Measurements from ENCODE around the gene ARHGEF2.

Gene ARHGEF2

GRCh38 chr1:155920717-155921116, 57.6 kb downstream of the ARHGEF2 start:
- H3K4me1 ChIP-seq (ENCODE audit: insufficient read depth, low read length, poor library complexity, severe bottlenecking): no peaks in the 10 kb centered on the region
- H2AFZ ChIP-seq (ENCODE audit: low read length): no peak overlapping the region
- TF ChIP-seq EZH2phosphoT487 (IDR thresholded peaks at IDR 0.05; ENCODE audit: borderline replicate concordance): no peak
- TF ChIP-seq, protein P1, sequence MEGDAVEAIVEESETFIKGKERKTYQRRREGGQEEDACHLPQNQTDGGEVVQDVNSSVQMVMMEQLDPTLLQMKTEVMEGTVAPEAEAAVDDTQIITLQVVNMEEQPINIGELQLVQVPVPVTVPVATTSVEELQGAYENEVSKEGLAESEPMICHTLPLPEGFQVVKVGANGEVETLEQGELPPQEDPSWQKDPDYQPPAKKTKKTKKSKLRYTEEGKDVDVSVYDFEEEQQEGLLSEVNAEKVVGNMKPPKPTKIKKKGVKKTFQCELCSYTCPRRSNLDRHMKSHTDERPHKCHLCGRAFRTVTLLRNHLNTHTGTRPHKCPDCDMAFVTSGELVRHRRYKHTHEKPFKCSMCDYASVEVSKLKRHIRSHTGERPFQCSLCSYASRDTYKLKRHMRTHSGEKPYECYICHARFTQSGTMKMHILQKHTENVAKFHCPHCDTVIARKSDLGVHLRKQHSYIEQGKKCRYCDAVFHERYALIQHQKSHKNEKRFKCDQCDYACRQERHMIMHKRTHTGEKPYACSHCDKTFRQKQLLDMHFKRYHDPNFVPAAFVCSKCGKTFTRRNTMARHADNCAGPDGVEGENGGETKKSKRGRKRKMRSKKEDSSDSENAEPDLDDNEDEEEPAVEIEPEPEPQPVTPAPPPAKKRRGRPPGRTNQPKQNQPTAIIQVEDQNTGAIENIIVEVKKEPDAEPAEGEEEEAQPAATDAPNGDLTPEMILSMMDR (conservative IDR thresholded peaks at IDR 0.05; ENCODE audit: low read length): no peak
- H3K36me3 ChIP-seq (ENCODE audit: insufficient read depth, low read length): peaks cover 85% of the 10 kb centered on the region
- H3K4me2 ChIP-seq (ENCODE audit: low read depth, low read length, poor library complexity, severe bottlenecking): no peak overlapping the region
- no peak overlapping the region for H3K9ac ChIP-seq (ENCODE audit: low read depth, low read length, poor library complexity, severe bottlenecking)
- H3K79me2 ChIP-seq (ENCODE audit: insufficient read depth, low read length): peaks cover 27% of the 10 kb centered on the region
- H3K4me3 ChIP-seq (ENCODE audit: low read length, poor library complexity, severe bottlenecking): no peak overlapping the region
- no peaks in the 10 kb centered on the region for H3K9me2 ChIP-seq (replicated peaks; ENCODE audit: low read depth, low read length)
- 0 out of 2 replicates have a peak, but pooled peaks cover 3% of the 10 kb centered on the region for H3F3A ChIP-seq (ENCODE audit: low read depth)
- no peaks in the 10 kb centered on the region for H3K27me3 ChIP-seq (ENCODE audit: insufficient read depth, low read length, poor library complexity, severe bottlenecking)
- H4K20me1 ChIP-seq (ENCODE audit: insufficient read depth, low read length, poor library complexity, severe bottlenecking): peaks cover 26% of the 10 kb centered on the region
- H3K9me3 ChIP-seq (ENCODE audit: insufficient read depth, low read depth, low read length): no peaks in the 10 kb centered on the region

GRCh38 chr1:155919801-155920200, 58.5 kb downstream of the ARHGEF2 start:
- no peaks in the 10 kb centered on the region for H3K9me2 ChIP-seq (replicated peaks; ENCODE audit: low read depth, low read length)
- H3K4me2 ChIP-seq (ENCODE audit: low read depth, low read length, poor library complexity, severe bottlenecking): no peak overlapping the region
- H4K20me1 ChIP-seq (ENCODE audit: insufficient read depth, low read length, poor library complexity, severe bottlenecking): peaks cover 22% of the 10 kb centered on the region
- H3K9ac ChIP-seq (ENCODE audit: low read depth, low read length, poor library complexity, severe bottlenecking): no peak overlapping the region
- no peaks in the 10 kb centered on the region for H3K9me3 ChIP-seq (ENCODE audit: insufficient read depth, low read depth, low read length)
- no peaks in the 10 kb centered on the region for H3K27me3 ChIP-seq (ENCODE audit: insufficient read depth, low read length, poor library complexity, severe bottlenecking)
- H3K36me3 ChIP-seq (ENCODE audit: insufficient read depth, low read length): peaks cover 87% of the 10 kb centered on the region
- H3K4me1 ChIP-seq (ENCODE audit: insufficient read depth, low read length, poor library complexity, severe bottlenecking): no peaks in the 10 kb centered on the region
- peaks cover 22% of the 10 kb centered on the region for H3K79me2 ChIP-seq (ENCODE audit: insufficient read depth, low read length)
- no peak overlapping the region for H3K4me3 ChIP-seq (ENCODE audit: low read length, poor library complexity, severe bottlenecking)
- TF ChIP-seq, protein P1 (conservative IDR thresholded peaks at IDR 0.05; ENCODE audit: low read length): no peak
- no peak for TF ChIP-seq EZH2phosphoT487 (IDR thresholded peaks at IDR 0.05; ENCODE audit: borderline replicate concordance)
- no peak overlapping the region for H2AFZ ChIP-seq (ENCODE audit: low read length)
- H3F3A ChIP-seq (ENCODE audit: low read depth): 0 out of 2 replicates have a peak, but pooled peaks cover 3% of the 10 kb centered on the region

GRCh38 chr1:155918660-155919059, 59.7 kb downstream of the ARHGEF2 start:
- TF ChIP-seq, protein P1 (conservative IDR thresholded peaks at IDR 0.05; ENCODE audit: low read length): no peak
- TF ChIP-seq EZH2phosphoT487 (IDR thresholded peaks at IDR 0.05; ENCODE audit: borderline replicate concordance): no peak
- Histone ChIP-seq H3K4me2 (ENCODE audit: low read depth, low read length, poor library complexity, severe bottlenecking) (no peak overlapping the region), H3K79me2 (ENCODE audit: insufficient read depth, low read length) (peaks cover 22% of the 10 kb centered on the region), H3K9me2 (replicated peaks; ENCODE audit: low read depth, low read length) (no peaks in the 10 kb centered on the region), H3K4me3 (ENCODE audit: low read length, poor library complexity, severe bottlenecking) (no peak overlapping the region), H3K9ac (ENCODE audit: low read depth, low read length, poor library complexity, severe bottlenecking) (no peak overlapping the region), H3K36me3 (ENCODE audit: insufficient read depth, low read length) (peaks cover 88% of the 10 kb centered on the region), H3K9me3 (ENCODE audit: insufficient read depth, low read depth, low read length) (no peaks in the 10 kb centered on the region), H3K27me3 (ENCODE audit: insufficient read depth, low read length, poor library complexity, severe bottlenecking) (no peaks in the 10 kb centered on the region), H2AFZ (ENCODE audit: low read length) (no peak overlapping the region), H4K20me1 (ENCODE audit: insufficient read depth, low read length, poor library complexity, severe bottlenecking) (peaks cover 19% of the 10 kb centered on the region), H3F3A (ENCODE audit: low read depth) (peaks cover 3% of the 10 kb centered on the region; the same call in 1 of the 2 replicates), H3K4me1 (ENCODE audit: insufficient read depth, low read length, poor library complexity, severe bottlenecking) (no peaks in the 10 kb centered on the region)
